Fibroblast of mammary gland (primary cell): Measurements from ENCODE around the gene SERAC1.

Experiments
- DNase-seq: peaks from one replicate; pipeline ENCODE4 v3.0.0-alpha.2; 2010; ENCODE audit warnings: low read depth
- H3K4me3 ChIP-seq: 2 replicates; pipeline ENCODE4 v1.5.1; 2011; ENCODE audit warnings: low read depth, mild to moderate bottlenecking, low read length, moderate library complexity; ENCODE audit not compliant: control insufficient read depth
- CTCF ChIP-seq: conservative IDR thresholded peaks from 2 replicates; pipeline ENCODE4 v1.5.1; 2011; ENCODE audit warnings: low read depth, low read length, inconsistent platforms; ENCODE audit not compliant: control insufficient read depth, insufficient read depth

Gene SERAC1

GRCh38 chr6:158122048-158122447 lies 46.0 kb downstream of the SERAC1 start:
- no peak for TF ChIP-seq CTCF
- DNase-seq: no peak
- no peak overlapping the region for H3K4me3 ChIP-seq

- DNase-seq: no peak
- no peak overlapping the region for H3K4me3 ChIP-seq
- no peak for TF ChIP-seq CTCF
These were observed 46.7 kb downstream of the SERAC1 start for GRCh38 chr6:158121335-158121734.

- H3K4me3 ChIP-seq: no peak overlapping the region
- no peak for DNase-seq
- TF ChIP-seq CTCF: no peak
These were observed 49.2 kb downstream of the SERAC1 start for GRCh38 chr6:158118886-158119285.

GRCh38 chr6:158115508-158115907 lies 52.6 kb downstream of the SERAC1 start:
- H3K4me3 ChIP-seq: no peak overlapping the region
- no peak for TF ChIP-seq CTCF
- no peak for DNase-seq

GRCh38 chr6:158115102-158115501 lies 53.0 kb downstream of the SERAC1 start:
- no peak overlapping the region for H3K4me3 ChIP-seq
- DNase-seq: no peak
- no peak for TF ChIP-seq CTCF

GRCh38 chr6:158113802-158114201 lies 54.3 kb downstream of the SERAC1 start:
- no peak for TF ChIP-seq CTCF
- H3K4me3 ChIP-seq: no peak overlapping the region

GRCh38 chr6:158111987-158112386 lies 56.1 kb downstream of the SERAC1 start:
- no peak for TF ChIP-seq CTCF

More at GRCh38 chr6:158113802-158114201, 54.3 kb downstream of the SERAC1 start:
- no peak for DNase-seq

More at GRCh38 chr6:158111987-158112386, 56.1 kb downstream of the SERAC1 start:
- H3K4me3 ChIP-seq: no peak overlapping the region
- DNase-seq: no peak
